ENCODE data around the gene GZMA.

DNA sequence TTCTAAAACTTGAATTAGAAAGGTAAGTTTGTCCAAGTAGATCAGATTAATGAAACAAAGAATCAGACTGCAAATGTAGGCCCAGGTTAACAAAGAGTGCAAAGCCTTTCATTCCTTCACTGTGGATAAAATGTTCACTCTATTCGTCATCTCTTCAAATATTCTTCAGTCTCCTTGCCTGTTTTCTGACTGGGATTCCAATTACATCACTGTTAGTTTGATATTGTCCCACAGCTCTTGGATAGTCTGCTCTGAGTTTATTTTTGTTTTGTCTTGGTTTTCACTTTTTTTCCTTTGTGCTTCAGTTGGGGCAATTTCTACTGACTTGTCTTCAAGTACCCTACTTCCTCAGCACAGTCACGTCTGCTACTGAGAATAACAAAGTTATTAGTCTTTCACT lies 38.5 kb upstream of the GZMA start:
- TF ChIP-seq, protein P1, sequence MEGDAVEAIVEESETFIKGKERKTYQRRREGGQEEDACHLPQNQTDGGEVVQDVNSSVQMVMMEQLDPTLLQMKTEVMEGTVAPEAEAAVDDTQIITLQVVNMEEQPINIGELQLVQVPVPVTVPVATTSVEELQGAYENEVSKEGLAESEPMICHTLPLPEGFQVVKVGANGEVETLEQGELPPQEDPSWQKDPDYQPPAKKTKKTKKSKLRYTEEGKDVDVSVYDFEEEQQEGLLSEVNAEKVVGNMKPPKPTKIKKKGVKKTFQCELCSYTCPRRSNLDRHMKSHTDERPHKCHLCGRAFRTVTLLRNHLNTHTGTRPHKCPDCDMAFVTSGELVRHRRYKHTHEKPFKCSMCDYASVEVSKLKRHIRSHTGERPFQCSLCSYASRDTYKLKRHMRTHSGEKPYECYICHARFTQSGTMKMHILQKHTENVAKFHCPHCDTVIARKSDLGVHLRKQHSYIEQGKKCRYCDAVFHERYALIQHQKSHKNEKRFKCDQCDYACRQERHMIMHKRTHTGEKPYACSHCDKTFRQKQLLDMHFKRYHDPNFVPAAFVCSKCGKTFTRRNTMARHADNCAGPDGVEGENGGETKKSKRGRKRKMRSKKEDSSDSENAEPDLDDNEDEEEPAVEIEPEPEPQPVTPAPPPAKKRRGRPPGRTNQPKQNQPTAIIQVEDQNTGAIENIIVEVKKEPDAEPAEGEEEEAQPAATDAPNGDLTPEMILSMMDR (IDR thresholded peaks at IDR 0.05 in 4 of 5, conservative IDR thresholded peaks at IDR 0.05 in 1 of 5) = no peak
- TF ChIP-seq POLR2A (IDR thresholded peaks at IDR 0.05) = no peak
